Measurements from ENCODE around the gene PID1. TPM values are rescaled to one million over a fixed set of nuclear protein-coding genes. Genes with fewer than 3 reads are reported as not detected.

The PID1 gene
- polyA plus RNA-seq, 1 experiment = 1.8 TPM

DNA sequence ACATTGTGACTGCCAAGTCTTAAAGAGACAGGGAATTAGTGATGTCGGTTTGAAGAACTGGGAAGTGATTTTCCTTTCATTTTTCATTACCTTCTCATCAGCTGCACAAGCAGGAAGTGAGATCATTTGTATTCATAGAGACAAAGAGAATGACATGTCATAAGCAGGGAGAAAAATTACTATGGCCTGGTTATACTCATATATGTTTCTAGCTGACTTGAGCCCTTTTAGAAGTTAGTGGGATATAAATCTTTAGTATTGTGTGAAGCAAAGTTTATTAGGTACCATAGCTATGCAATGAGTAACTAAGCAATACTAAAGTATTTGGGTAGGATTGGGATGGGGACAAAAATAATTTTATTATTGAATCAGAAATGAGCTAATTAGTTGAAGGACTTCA lies 284.1 kb downstream of the PID1 start:
- Histone ChIP-seq H3K27ac (ENCODE audit: low read depth, low read length) (no peak overlapping the region), H3K9me3 (ENCODE audit: control insufficient read depth, insufficient read depth, low read length) (peaks cover 6% of the 10 kb centered on the region), H3K27me3 (ENCODE audit: control insufficient read depth, insufficient read depth, low read length) (no peaks in the 10 kb centered on the region), H3K4me3 (ENCODE audit: low read depth, low read length) (no peak overlapping the region)
- DNase-seq (ENCODE audit: low read depth, low spot score) = no peak
- CTCF ChIA-PET = no interaction called here
- POLR2A ChIA-PET = no interaction called here
- TF ChIP-seq, protein P1, sequence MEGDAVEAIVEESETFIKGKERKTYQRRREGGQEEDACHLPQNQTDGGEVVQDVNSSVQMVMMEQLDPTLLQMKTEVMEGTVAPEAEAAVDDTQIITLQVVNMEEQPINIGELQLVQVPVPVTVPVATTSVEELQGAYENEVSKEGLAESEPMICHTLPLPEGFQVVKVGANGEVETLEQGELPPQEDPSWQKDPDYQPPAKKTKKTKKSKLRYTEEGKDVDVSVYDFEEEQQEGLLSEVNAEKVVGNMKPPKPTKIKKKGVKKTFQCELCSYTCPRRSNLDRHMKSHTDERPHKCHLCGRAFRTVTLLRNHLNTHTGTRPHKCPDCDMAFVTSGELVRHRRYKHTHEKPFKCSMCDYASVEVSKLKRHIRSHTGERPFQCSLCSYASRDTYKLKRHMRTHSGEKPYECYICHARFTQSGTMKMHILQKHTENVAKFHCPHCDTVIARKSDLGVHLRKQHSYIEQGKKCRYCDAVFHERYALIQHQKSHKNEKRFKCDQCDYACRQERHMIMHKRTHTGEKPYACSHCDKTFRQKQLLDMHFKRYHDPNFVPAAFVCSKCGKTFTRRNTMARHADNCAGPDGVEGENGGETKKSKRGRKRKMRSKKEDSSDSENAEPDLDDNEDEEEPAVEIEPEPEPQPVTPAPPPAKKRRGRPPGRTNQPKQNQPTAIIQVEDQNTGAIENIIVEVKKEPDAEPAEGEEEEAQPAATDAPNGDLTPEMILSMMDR (IDR thresholded peaks at IDR 0.05; ENCODE audit: low read depth, low read length) = no peak

DNA sequence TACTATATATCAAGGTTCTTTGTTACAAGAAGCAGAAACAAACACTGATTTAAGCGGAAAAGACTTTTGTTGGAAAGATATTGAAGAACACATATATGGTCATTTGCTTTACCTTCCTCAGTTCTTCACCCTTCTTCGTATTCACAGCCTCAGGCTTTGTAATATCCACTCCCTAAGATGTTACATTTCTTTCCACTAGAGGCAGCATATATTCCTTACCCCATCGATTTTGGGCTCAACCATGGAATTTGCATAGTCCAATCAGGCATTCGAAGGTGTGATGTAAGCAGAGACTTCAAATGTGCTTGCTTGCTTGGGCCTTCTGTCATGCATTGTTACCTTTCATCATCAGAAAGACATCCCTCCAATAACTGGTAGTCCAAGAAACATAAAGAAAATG lies 287.4 kb downstream of the PID1 start:
- Histone ChIP-seq H3K9me3 (ENCODE audit: control insufficient read depth, insufficient read depth, low read length) (no peaks in the 10 kb centered on the region), H3K4me3 (ENCODE audit: low read depth, low read length) (no peak overlapping the region), H3K27me3 (ENCODE audit: control insufficient read depth, insufficient read depth, low read length) (no peaks in the 10 kb centered on the region), H3K27ac (ENCODE audit: low read depth, low read length) (no peak overlapping the region)
- POLR2A ChIA-PET = no interaction called here
- DNase-seq (ENCODE audit: low read depth, low spot score) = no peak
- CTCF ChIA-PET = no interaction called here
- TF ChIP-seq, protein P1 (IDR thresholded peaks at IDR 0.05; ENCODE audit: low read depth, low read length) = no peak

DNA sequence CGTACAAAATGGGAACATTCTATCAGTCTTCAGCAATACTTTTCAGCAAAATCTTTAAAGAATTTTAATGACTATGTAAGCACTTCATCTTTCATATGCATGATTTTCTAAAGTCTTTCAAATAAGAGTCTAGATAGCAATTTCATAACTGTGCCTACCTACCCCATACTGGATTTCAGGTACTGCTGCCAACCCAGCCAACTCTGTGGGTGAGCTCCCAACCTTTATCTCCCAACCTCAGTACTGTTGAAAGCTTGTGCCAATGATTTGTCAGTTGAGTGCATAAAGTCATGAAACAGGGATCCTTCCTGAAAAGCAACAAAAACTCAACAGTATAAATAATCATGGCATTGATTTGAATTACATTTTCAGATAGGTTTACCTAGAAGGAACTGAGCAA lies 296.9 kb downstream of the PID1 start:
- Histone ChIP-seq H3K4me3 (ENCODE audit: low read depth, low read length) (no peak overlapping the region), H3K9me3 (ENCODE audit: control insufficient read depth, insufficient read depth, low read length) (no peaks in the 10 kb centered on the region; the same call in 1 of the 2 replicates), H3K27me3 (ENCODE audit: control insufficient read depth, insufficient read depth, low read length) (no peaks in the 10 kb centered on the region), H3K27ac (ENCODE audit: low read depth, low read length) (no peak overlapping the region)
- CTCF ChIA-PET = no interaction called here
- no peak for DNase-seq (ENCODE audit: low read depth, low spot score)
- TF ChIP-seq, protein P1 (IDR thresholded peaks at IDR 0.05; ENCODE audit: low read depth, low read length) = no peak
- POLR2A ChIA-PET = no interaction called here

Small RNA genes lying within 50 kb of the gene (small RNA-seq; reads per million reads assigned to genes)
- gene RN7SKP283 (ENCODE audit: insufficient read length, low read depth) = not detected

All from AG04450 (cell line).